T follicular helper cell (primary cell): Measurements from ENCODE around the gene TGFA.

Experiments used
- DNase-seq: peaks from one replicate; pipeline ENCODE4 v3.0.0-alpha.2; 2020; ENCODE audit warnings: low read depth

The TGFA gene

DNA sequence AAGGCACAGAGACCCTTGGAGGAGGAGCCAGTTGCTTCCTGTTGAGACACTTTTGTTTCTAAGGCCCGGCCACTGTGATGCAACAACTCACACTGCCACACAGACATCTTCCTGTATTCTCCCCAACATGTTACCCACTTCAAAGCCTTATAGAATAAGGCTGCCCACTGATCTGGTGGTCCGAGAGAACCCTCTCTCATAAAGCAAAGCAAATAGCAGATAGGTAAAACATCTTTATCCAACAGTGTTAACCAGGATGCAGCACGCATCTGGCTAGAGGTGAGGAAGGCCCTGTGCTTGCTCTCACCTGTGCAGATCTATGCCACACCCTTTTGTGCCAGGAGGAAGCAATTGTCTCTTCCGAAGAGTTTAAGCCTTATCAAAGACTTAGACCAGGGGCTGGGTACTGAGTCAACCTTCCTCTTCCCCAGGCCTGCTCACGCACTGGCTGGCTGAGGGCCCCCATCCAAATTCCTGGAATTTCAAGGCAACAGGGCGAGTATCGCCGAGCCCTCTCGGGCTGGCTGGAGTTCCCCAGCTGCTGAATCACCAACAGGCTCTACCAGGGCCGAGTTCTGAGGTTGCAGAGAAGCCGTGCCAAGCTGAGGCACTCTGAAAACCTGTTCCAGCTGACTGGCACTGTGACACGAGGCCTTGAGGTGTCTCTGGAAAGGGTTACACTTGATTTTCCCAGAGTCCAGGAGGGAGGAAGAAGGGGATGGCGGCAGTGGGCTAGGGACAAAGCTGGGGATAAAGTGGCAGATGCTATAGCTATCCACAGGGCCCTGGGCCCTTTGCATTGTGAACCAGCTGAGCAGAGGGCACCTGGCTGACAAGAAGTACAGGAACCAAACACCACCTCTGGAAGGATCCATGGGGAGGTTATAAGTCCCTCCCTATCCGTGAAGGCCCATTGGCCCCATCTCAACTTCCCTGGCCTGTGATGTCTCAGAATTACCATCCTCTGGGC, 29.3 kb downstream of the TGFA start:
- DNase-seq, result no peak

DNA sequence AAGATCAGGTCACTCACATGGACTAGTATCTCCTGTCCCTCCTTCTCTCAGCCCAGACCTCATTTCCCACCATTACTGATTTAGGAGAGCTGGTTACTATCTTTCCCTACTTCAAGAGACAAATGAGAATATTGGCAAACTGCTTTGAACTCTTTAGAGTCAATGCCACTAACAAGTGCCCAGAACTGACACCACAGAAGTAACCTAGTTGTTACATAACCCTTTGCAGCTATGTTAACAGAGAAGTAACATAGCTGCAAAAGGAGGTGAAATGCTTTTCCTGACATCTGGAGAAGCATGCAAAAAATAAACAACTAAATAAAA, 30.0 kb downstream of the TGFA start:
- no peak for DNase-seq

DNA sequence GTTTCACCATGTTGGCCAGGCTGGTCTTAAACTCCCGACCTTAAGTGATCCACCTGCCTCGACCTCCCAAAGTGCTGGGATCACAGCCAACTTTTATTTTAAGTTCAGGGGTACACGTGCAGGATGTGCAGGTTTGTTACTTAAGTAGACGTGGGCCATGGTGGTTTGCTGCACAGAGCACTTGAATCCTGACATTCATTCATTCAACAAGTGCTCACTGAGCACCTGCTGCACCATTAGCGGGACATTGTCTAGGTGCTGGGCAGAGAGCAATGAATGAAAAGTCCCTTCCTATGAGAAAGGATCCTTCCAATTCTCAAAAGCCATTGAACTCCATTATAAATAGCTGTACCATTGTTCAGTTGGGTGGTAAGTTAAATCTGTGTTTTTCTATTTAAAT, 31.0 kb downstream of the TGFA start:
- no peak for DNase-seq

DNA sequence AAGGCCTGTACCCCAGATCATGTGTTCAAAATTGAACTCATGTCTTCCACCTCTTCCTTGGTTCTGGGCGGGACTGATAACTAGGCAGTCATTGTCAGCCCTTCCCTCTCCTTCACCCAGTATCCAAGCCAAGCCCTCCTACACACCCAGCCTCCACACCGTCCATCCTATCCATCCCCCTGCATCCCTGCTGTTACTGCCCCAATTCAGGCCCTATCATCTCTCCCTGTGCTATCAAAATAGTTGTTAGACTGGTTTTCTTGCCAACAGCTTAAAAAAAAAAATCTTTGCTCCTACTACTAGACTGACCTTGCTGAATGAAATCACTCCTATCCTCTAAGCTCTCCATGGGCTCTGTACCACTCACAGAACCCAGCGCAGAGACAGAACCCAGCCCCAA, 32.8 kb downstream of the TGFA start:
- no peak for DNase-seq

DNA sequence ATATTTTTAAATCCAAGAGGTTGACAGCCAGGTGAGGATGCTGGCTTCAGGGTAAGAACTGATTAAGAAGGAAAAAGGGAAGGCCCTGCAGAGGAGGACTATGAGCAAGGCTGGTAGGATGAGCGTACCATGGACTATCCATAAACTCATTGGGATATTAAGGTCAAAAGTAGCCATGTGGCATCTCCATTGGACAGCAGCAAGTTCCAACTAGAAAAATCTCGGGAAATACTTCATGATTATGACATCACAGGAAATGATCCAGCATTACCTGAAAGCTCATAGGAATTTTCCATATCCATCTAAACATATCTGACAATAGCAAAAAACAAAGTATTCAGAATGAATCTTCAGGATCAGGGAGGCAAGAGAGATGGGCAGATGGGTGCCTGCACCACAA, 34.2 kb downstream of the TGFA start:
- DNase-seq, result no peak

DNA sequence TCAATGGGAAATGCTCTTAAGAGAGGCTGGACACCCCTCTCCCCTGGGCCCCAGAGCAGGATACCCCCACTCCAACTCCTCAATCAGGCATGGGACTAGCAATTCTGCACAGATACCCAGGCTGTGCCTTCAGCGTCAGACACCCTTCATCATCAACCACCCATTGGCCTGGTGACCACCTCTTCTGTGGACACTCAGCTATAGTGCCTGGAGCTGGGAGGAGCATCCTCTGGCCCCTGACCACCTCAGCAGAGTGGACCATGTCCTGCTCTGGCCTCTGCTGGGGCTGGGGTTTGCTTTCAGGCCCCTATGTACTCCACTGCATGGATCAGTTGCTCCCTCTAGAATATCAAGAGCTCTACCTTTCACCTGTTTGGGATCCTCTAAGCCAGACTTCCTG, 35.1 kb downstream of the TGFA start:
- DNase-seq, result no peak

DNA sequence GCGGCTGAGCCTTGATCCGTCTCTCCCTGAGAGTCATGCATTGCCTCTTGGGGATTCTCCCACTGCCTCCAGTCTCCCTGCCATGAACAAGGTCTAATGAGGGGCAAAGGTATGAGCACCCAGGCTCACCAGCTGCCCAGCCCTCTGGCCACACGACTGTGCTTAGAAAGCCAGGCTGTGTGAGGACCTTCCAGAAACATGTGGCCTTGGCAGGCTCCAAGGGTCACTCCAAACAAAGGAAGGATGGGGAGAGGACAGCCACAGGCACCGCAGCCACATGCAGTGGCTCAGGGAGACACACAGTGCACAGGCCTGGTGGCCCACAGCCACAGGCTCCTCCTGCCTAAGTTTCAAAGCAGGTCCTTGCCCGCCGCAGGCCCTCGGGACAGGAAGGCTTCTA, 35.8 kb downstream of the TGFA start:
- DNase-seq, result no peak

DNA sequence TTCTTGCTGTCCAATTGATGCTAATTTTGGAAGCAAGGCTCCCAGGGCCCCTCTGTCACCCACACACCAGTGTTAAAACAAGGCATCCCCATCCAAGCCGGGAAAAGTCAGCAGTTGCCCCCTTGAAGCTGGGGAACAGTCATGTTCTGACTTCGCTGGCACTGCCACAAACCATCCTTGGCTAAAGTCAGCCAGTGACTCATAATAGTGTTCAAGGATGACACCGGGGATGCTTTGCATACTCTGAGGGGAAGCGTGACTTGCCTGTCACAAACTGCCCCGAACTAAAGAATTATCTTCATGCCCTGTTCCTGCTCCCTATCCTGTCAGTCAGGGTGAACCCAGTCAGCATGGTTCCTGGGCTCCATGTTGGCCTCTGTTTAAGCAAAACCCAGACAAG, 37.0 kb downstream of the TGFA start:
- no peak for DNase-seq

DNA sequence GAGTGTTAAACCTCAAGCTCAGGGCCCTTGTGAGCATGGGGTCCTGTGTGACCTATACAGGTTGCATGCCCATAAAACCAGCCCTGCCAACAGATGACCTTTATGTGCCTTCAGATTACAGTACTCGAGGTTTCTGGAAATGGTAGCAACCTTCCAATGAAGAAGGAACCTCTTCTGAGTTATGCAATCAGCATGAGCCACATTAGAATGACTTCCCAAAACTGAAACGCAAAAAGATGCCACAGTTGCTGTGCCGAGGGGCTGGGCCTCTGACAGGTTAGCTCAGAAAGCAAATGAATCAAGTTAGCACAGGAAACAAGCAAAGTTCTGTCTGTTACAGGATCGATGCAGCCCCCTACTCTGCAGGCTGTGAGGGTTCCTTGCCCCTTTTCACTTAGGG, 37.7 kb downstream of the TGFA start:
- no peak for DNase-seq

DNA sequence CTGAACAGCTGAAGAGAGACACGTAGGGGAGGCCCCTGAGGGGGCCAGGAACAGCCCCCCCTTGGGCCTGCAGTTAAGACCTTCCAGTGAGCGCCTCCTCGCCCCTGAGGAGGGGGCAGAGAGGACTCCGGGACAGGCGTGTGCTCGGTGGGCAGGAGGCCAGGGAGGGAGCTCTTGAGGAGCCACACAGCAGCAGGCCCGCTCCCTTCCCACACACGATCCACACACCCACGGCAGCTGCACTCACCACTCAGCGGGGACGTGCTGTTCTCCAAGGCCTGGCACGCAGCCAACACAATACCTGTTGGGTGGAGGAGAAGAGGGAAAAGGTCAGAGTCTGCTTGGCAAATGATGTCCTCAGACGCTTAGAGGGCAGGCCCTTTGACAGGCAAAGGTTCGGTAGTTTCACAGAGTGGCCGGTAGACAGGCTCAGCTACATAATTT, 39.0 kb downstream of the TGFA start:
- DNase-seq, result no peak

DNA sequence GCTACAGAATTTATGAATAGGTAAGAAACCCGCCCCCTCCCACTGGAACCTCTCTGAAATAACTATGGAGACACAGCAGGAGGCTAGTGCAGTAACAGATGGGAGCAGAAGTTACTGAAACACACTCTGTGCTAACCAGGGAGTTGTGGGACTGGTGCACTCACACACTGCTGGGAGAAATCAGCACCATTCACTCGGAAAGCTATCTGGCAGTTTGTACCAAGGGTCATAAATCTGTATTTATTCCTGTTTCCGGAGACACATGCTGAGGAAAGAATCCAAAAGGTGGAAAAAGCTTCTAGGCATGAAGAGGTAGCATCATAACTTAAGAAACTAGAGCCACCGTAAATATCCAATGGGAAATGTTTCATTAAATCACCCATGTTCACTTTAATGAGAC, 39.9 kb downstream of the TGFA start:
- no peak for DNase-seq

DNA sequence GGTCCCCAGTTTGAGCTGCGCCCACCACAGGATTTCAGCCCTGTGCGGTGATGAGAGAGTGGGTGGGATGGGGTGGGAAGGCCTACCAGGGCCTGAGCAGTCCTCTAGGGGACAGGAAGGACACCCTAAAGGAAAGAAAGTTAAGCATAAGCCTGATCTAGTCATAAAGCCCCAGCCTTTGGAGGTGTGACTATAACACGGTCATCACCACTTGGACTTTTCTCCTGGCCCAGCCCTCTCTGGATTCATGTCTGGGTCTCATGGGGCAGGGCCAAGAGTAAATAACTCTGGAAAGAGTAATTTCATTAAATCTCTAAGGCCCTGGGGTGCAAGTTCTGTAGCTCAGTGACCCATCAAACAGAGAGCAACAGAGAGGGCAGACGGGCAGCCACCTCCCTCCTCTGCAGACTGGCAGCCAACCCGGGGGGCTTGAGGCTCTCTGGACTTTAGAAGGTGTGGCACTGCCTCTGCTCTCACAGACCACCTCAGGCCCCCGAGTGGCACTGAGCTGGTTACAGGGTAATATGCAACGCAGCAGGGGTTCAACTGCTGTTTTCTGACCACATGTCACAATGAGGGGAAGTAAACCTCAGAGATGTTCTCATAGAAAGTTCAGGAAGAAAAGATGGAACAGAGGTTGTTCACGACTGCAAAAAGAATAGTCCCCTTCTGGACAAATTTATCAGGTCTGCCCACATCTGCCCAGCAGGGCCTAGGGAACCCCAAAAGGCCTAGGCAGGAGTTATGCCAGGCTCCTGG, 41.5 kb downstream of the TGFA start:
- DNase-seq, result no peak

DNA sequence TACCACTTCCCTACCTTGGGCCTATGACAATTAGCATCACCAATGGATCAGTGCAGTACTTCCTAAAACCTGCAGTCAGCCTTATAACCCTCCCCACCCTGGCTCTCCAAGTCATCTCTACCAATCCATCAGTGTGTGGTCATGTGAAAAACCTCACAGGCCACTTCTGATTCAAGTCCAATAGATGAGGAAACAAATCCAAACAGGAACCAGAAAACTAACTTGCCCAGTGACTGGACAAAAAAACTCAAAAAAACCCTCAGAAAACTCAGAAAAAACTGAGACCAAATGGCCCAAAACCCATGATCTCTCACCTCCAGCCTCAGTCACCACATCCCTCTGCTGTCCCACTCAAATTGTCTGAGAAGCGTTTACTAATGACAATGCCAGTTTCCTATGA, 43.3 kb downstream of the TGFA start:
- no peak for DNase-seq

DNA sequence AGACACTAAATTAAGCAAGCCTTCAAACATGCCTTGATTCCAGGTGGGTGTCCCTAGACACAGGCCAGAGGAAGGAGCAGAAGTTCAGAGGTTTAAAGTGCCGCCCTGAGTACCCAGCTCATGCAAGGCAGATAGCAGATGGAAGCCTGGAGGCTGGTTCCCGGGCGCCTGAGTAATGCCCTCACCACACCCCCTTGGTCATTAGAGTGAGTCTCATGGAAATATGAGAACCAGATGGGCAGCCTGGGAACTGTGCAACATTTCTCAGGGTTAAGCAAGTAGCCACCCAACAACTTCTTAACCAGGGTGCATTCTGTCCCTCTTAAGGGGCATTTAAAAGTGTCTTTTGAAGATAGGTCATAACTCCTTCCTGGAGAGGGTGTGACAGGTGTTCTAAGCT, 44.1 kb downstream of the TGFA start:
- DNase-seq, result no peak

DNA sequence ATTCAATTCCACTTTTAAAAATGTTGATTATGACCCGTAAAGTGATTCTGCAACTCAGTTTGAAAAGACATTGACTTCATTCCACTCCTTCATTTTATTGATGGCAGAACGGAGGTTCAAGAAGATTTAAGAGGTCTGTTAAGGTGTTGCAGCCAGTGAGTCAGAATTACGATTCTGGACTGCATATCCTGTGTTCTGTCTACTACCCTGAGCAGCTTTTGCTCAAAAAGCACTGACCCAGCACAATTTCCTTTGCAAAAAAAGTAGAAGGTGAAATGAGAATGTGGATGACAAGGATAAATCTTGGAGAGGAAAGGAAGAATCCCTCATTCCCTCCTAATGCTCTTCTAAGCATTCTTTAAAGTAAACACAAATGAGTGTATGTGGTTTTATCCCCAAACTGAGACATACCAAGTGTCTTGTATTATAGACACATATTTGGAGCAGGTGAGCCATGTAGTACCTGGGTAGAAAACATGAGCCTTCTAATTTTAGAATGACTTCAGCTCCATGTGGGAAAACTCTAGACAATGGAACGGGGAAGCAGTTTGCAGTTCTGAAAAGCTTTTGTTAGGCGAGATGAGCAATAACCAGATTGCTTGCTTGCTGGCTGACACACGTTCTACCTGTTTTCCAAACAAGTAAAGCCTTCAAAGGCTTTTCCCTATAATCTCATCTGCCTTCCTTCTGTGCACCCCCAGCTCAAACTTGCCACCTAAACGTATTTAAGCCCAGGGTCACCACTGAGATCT, 44.7 kb downstream of the TGFA start:
- DNase-seq, result no peak

DNA sequence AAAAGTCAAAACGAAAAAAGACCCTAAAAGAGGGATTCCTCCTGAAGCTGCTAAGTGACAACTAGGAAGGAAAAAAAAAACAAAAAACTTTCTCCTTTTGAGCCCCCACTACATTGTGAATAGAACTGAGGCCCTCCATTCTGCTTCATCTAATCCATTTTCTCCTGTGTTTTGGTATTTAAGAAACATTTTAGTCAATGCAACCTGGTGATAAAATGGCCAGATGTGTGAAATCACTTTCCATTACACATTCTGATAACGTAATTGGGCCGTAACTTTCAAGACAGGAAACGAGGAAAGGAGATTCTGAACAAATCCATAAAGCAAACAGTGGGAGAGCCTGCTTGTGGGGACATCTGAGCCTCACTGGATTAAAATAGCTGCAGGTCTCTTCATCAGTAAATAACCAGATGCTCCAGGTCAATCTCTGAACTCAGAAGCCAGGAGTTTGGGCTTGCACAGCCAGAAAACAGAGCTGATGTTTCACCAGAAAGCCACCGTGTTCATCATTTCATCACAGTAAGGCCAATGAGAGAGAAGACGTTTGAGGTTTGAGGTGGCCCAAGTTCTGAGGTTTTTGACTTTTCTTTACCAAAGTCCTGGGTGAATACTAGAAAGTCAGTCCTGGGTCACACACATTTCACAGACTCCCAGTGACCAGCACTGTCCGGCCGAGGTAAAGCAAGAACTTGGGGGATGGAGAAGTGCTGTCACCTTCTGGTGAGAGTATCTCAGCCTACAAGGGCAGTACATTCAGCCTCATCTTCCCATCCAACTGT, 47.8 kb downstream of the TGFA start:
- DNase-seq, result no peak

DNA sequence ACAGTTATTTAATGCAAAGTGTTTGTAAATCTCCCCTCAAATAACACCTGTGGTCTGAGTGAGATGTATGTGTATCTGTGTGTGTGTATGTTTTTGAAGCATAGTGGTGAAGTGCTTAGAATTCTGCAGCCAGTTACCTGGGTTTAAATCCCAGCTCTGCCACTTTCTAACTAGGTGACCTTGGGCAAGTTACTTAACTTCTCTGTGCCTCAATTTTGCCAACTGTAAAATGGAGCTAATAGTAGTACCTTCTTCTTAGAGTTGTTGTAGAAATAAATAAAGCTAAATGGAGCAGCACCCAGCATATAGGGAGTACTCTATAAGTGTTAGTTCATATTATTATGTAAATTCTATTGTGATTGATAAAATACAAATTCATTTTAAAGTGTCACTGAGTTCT, 48.9 kb downstream of the TGFA start:
- no peak for DNase-seq

DNA sequence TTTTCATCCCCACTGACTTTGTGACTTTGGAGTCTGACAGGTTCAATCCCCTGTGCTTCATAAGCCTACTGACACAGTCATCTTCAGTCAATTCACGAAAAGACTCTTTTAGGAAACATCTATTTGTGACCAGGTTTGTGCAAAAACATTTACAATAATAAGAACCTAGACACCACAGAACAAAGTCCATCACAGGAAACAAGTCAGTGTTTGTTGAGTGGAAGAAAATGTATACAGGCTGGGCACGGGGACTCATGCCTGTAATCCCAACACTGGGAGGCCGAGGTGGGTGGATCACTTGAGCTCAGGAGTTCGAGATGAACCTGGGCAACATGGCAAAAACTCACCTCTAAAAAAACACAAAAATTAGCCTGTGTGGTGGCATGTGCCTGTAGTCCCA, 49.7 kb downstream of the TGFA start:
- DNase-seq, result no peak

DNA sequence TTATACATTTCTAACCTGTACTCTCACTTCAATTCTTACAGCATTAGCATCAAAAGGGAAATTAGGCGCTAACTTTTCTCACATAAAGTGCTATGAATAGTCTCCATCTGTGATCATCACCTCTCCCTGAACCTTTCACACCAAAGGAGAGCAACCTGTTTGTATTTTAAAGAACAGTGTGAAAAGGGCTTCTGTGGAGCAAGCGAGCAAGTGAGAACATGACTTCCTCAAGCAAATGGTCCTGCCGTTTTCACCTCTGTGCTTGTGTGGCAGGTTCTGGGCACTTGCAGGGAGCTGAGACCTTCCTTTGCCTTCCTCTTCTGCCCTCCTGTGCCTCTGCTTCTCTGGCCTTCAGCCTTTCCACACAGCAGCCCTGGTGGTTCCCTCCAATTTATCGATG, 51.9 kb downstream of the TGFA start:
- DNase-seq, result no peak

DNA sequence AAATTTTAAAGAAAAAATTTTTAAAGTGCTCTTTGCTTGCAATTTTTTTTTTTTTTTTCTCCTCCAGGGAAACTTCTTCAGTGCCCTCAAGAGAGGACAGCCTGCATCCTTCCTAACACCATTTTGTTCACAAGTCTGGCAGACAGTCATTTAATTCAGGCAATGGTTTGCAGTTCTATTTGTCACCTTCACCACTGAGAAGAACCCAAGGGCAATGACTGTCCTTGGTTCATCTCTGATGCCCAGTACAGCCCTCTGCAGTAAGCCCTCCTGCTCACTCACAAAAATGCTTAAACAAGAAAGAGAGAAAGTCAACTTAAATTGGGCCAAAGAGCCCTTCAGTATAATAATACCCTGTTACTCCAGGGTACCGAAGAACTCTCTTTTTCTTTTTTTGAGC, 52.4 kb downstream of the TGFA start:
- no peak for DNase-seq

DNA sequence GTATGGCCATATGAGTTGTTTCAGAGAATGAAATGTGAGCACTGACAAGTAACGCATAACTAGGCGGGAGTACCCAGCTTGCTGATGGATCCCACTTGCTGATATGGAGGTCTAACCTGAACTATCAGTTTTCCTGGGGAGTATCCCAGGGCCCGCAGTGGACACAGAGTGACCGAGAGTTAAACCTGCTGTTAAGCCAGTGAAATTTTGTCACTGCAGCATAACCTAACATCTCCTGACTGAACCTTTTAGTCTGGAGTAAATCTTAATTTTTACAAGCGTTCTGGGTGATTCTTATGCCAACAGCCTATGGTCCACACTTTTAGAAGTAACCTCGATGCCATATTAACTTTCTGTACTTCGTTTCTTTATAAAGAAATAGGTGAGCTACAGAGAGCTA, 54.4 kb downstream of the TGFA start:
- no peak for DNase-seq

DNA sequence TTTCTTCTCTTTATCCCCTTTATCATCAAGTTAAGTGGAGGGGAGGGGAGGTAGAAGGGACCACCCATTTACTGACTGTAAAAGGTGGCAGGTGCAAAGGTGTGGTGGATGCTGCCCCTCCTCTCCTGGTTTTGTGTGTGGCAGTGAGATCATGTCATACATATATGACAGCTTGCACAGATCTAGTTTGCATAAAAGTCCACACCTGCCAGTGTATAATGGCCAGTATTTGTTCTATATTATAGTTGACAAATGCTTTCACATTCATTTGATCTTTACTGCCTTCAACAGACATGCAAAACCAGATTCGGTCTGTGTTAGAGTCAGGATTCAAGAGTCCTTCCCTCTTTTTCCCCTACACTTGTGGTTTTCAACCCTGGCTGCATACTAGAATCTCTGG, 55.1 kb downstream of the TGFA start:
- DNase-seq, result no peak
